ENCODE results near the gene REEP5.
A peak's percentile ranks its signal among the peaks of the same experiment; 100 is the strongest.

Gene REEP5

GRCh38 chr5:112929336-112930081, 7.5 kb upstream of the REEP5 start:
- no peaks in the 10 kb centered on the region for H3K9me3 ChIP-seq (ENCODE audit: control insufficient read depth, low read depth, low read length)
- H3K4me1 ChIP-seq (ENCODE audit: control insufficient read depth, low read depth, low read length): no peaks in the 10 kb centered on the region
- no peaks in the 10 kb centered on the region for H3K36me3 ChIP-seq (ENCODE audit: control insufficient read depth, low read depth, low read length)
- H3K9ac ChIP-seq (ENCODE audit: low read length): no peak overlapping the region
- H3K27ac ChIP-seq (ENCODE audit: low read length): no peak overlapping the region
- no peak overlapping the region for H3K4me3 ChIP-seq (ENCODE audit: low read length)
- H3K27me3 ChIP-seq (ENCODE audit: control insufficient read depth, insufficient read depth, low read length): no peaks in the 10 kb centered on the region

GRCh38 chr5:112923988-112924387, 2.0 kb upstream of the REEP5 start:
- Histone ChIP-seq H3K27me3 (ENCODE audit: control insufficient read depth, insufficient read depth, low read length) (peaks cover 15% of the 10 kb centered on the region), H3K36me3 (ENCODE audit: control insufficient read depth, low read depth, low read length) (no peaks in the 10 kb centered on the region), H3K9ac (ENCODE audit: low read length) (no peak overlapping the region), H3K9me3 (ENCODE audit: control insufficient read depth, low read depth, low read length) (no peaks in the 10 kb centered on the region), H3K27ac (ENCODE audit: low read length) (no peak overlapping the region), H3K4me1 (ENCODE audit: control insufficient read depth, low read depth, low read length) (peaks cover 4% of the 10 kb centered on the region), H3K4me3 (ENCODE audit: low read length) (no peak overlapping the region)

GRCh38 chr5:112923148-112923917, 1.3 kb upstream of the REEP5 start:
- Histone ChIP-seq H3K27me3 (ENCODE audit: control insufficient read depth, insufficient read depth, low read length) (peaks cover 15% of the 10 kb centered on the region), H3K36me3 (ENCODE audit: control insufficient read depth, low read depth, low read length) (no peaks in the 10 kb centered on the region), H3K4me3 (ENCODE audit: low read length) (no peak overlapping the region), H3K27ac (ENCODE audit: low read length) (no peak overlapping the region), H3K4me1 (ENCODE audit: control insufficient read depth, low read depth, low read length) (peaks cover 4% of the 10 kb centered on the region), H3K9ac (ENCODE audit: low read length) (no peak overlapping the region), H3K9me3 (ENCODE audit: control insufficient read depth, low read depth, low read length) (no peaks in the 10 kb centered on the region)

GRCh38 chr5:112921026-112921832, 798 bp downstream of the REEP5 start:
- peaks cover 15% of the 10 kb centered on the region for H3K27me3 ChIP-seq (ENCODE audit: control insufficient read depth, insufficient read depth, low read length)
- no peaks in the 10 kb centered on the region for H3K9me3 ChIP-seq (ENCODE audit: control insufficient read depth, low read depth, low read length)
- peak overlapping the region; percentile 91 for H3K4me3 ChIP-seq (ENCODE audit: low read length)
- peak overlapping the region; percentile 77 for H3K9ac ChIP-seq (ENCODE audit: low read length)
- H3K4me1 ChIP-seq (ENCODE audit: control insufficient read depth, low read depth, low read length): peaks cover 4% of the 10 kb centered on the region
- peaks cover 11% of the 10 kb centered on the region for H3K36me3 ChIP-seq (ENCODE audit: control insufficient read depth, low read depth, low read length)
- no peak overlapping the region for H3K27ac ChIP-seq (ENCODE audit: low read length)

- peaks cover 15% of the 10 kb centered on the region for H3K27me3 ChIP-seq (ENCODE audit: control insufficient read depth, insufficient read depth, low read length)
- peaks cover 4% of the 10 kb centered on the region for H3K4me1 ChIP-seq (ENCODE audit: control insufficient read depth, low read depth, low read length)
- no peak overlapping the region for H3K4me3 ChIP-seq (ENCODE audit: low read length)
- peaks cover 15% of the 10 kb centered on the region for H3K36me3 ChIP-seq (ENCODE audit: control insufficient read depth, low read depth, low read length)
- H3K27ac ChIP-seq (ENCODE audit: low read length): no peak overlapping the region
- no peak overlapping the region for H3K9ac ChIP-seq (ENCODE audit: low read length)
- no peaks in the 10 kb centered on the region for H3K9me3 ChIP-seq (ENCODE audit: control insufficient read depth, low read depth, low read length)
These were observed 2.1 kb downstream of the REEP5 start for GRCh38 chr5:112919972-112920371.

GRCh38 chr5:112918679-112919078, 3.3 kb downstream of the REEP5 start:
- peaks cover 15% of the 10 kb centered on the region for H3K36me3 ChIP-seq (ENCODE audit: control insufficient read depth, low read depth, low read length)

GRCh38 chr5:112918136-112918535, 3.9 kb downstream of the REEP5 start:
- peaks cover 8% of the 10 kb centered on the region for H3K27me3 ChIP-seq (ENCODE audit: control insufficient read depth, insufficient read depth, low read length)
- H3K27ac ChIP-seq (ENCODE audit: low read length): no peak overlapping the region
- no peak overlapping the region for H3K4me3 ChIP-seq (ENCODE audit: low read length)
- H3K9me3 ChIP-seq (ENCODE audit: control insufficient read depth, low read depth, low read length): no peaks in the 10 kb centered on the region
- H3K36me3 ChIP-seq (ENCODE audit: control insufficient read depth, low read depth, low read length): peaks cover 15% of the 10 kb centered on the region
- H3K9ac ChIP-seq (ENCODE audit: low read length): no peak overlapping the region
- H3K4me1 ChIP-seq (ENCODE audit: control insufficient read depth, low read depth, low read length): peaks cover 4% of the 10 kb centered on the region

More at GRCh38 chr5:112918679-112919078, 3.3 kb downstream of the REEP5 start:
- H3K9ac ChIP-seq (ENCODE audit: low read length): no peak overlapping the region
- no peaks in the 10 kb centered on the region for H3K9me3 ChIP-seq (ENCODE audit: control insufficient read depth, low read depth, low read length)
- peaks cover 13% of the 10 kb centered on the region for H3K27me3 ChIP-seq (ENCODE audit: control insufficient read depth, insufficient read depth, low read length)
- peaks cover 4% of the 10 kb centered on the region for H3K4me1 ChIP-seq (ENCODE audit: control insufficient read depth, low read depth, low read length)
- no peak overlapping the region for H3K4me3 ChIP-seq (ENCODE audit: low read length)
- no peak overlapping the region for H3K27ac ChIP-seq (ENCODE audit: low read length)

- peaks cover 15% of the 10 kb centered on the region for H3K36me3 ChIP-seq (ENCODE audit: control insufficient read depth, low read depth, low read length)
- H3K9ac ChIP-seq (ENCODE audit: low read length): no peak overlapping the region
- no peaks in the 10 kb centered on the region for H3K9me3 ChIP-seq (ENCODE audit: control insufficient read depth, low read depth, low read length)
- no peak overlapping the region for H3K27ac ChIP-seq (ENCODE audit: low read length)
- no peak overlapping the region for H3K4me3 ChIP-seq (ENCODE audit: low read length)
- peaks cover 4% of the 10 kb centered on the region for H3K4me1 ChIP-seq (ENCODE audit: control insufficient read depth, low read depth, low read length)
- peaks cover 2% of the 10 kb centered on the region for H3K27me3 ChIP-seq (ENCODE audit: control insufficient read depth, insufficient read depth, low read length)
These were observed 4.5 kb downstream of the REEP5 start for GRCh38 chr5:112917453-112917995.

GRCh38 chr5:112915831-112916230, 6.2 kb downstream of the REEP5 start:
- H3K4me3 ChIP-seq (ENCODE audit: low read length): no peak overlapping the region
- H3K9me3 ChIP-seq (ENCODE audit: control insufficient read depth, low read depth, low read length): no peaks in the 10 kb centered on the region
- H3K27me3 ChIP-seq (ENCODE audit: control insufficient read depth, insufficient read depth, low read length): no peaks in the 10 kb centered on the region
- no peak overlapping the region for H3K9ac ChIP-seq (ENCODE audit: low read length)
- H3K4me1 ChIP-seq (ENCODE audit: control insufficient read depth, low read depth, low read length): peaks cover 4% of the 10 kb centered on the region
- H3K27ac ChIP-seq (ENCODE audit: low read length): no peak overlapping the region
- H3K36me3 ChIP-seq (ENCODE audit: control insufficient read depth, low read depth, low read length): peaks cover 15% of the 10 kb centered on the region

GRCh38 chr5:112914584-112914983, 7.4 kb downstream of the REEP5 start:
- Histone ChIP-seq H3K4me1 (ENCODE audit: control insufficient read depth, low read depth, low read length) (no peaks in the 10 kb centered on the region), H3K4me3 (ENCODE audit: low read length) (no peak overlapping the region), H3K9ac (ENCODE audit: low read length) (no peak overlapping the region), H3K27ac (ENCODE audit: low read length) (no peak overlapping the region), H3K9me3 (ENCODE audit: control insufficient read depth, low read depth, low read length) (no peaks in the 10 kb centered on the region), H3K27me3 (ENCODE audit: control insufficient read depth, insufficient read depth, low read length) (no peaks in the 10 kb centered on the region), H3K36me3 (ENCODE audit: control insufficient read depth, low read depth, low read length) (peaks cover 20% of the 10 kb centered on the region)

GRCh38 chr5:112910529-112910928, 11.5 kb downstream of the REEP5 start:
- no peak overlapping the region for H3K27ac ChIP-seq (ENCODE audit: low read length)
- H3K27me3 ChIP-seq (ENCODE audit: control insufficient read depth, insufficient read depth, low read length): no peaks in the 10 kb centered on the region
- H3K9me3 ChIP-seq (ENCODE audit: control insufficient read depth, low read depth, low read length): no peaks in the 10 kb centered on the region
- H3K4me1 ChIP-seq (ENCODE audit: control insufficient read depth, low read depth, low read length): no peaks in the 10 kb centered on the region
- no peak overlapping the region for H3K4me3 ChIP-seq (ENCODE audit: low read length)
- H3K36me3 ChIP-seq (ENCODE audit: control insufficient read depth, low read depth, low read length): peaks cover 7% of the 10 kb centered on the region
- no peak overlapping the region for H3K9ac ChIP-seq (ENCODE audit: low read length)
